Posterior vena cava (tissue), 2 donors: Measurements from ENCODE around the gene H3-3A. TPM values are rescaled to one million over a fixed set of nuclear protein-coding genes. Genes with fewer than 3 reads are reported as not detected.

Source experiments
- DNase-seq: peaks from one replicate; pipeline ENCODE4 v3.0.0-alpha.2; 2020; ENCODE audit warnings: low spot score
- intact Hi-C, 2 donors: fragments of 100-400 bp; cut with DNase I; formaldehyde crosslinking; loops; one replicate each; pipeline versions ENCODE4 v1.14.1 to v1.14.2; 2022 to 2023
- total RNA-seq, 2 donors: library from RNA; stranded (reverse); fragmentation: NEBNext Ultra II Directional; extraction: Animal tissue kit (Norgen Biotek cat#: 25700); gene quantifications; one replicate each; pipeline ENCODE4 v1.2.1, GENCODE V29; 2021
- donor health status: DM: yes; HTN: yes; CAD: no.
- donor health status: DM: yes; HTN: yes; CAD: no.

H3-3A gene
- total RNA-seq, 2 donors from 2014 or later = 303 to 370 TPM

GRCh38 chr1:226104671-226105121 is 42.2 kb downstream of the H3-3A start:
- intact Hi-C loops = no loop called here
- DNase-seq = no peak

GRCh38 chr1:226107471-226108460 is 45.2 kb downstream of the H3-3A start:
- intact Hi-C loops = no loop called here
- DNase-seq = no peak

- DNase-seq = peak; percentile 83
- intact Hi-C loops = no loop called here
Measured at GRCh38 chr1:226108935-226109828, 46.7 kb downstream of the H3-3A start.

GRCh38 chr1:226109829-226110248 is 47.3 kb downstream of the H3-3A start:
- intact Hi-C loops = no loop called here
- DNase-seq = peak; percentile 96

GRCh38 chr1:226110249-226111097 is 48.0 kb downstream of the H3-3A start:
- DNase-seq = peak; percentile 90
- intact Hi-C loops = no loop called here

- intact Hi-C loops = no loop called here
- DNase-seq = peak; percentile 81
Measured at GRCh38 chr1:226111098-226111882, 48.8 kb downstream of the H3-3A start.

GRCh38 chr1:226111883-226112261 is 49.4 kb downstream of the H3-3A start:
- intact Hi-C loops = no loop called here
- no peak for DNase-seq

GRCh38 chr1:226112626-226113025 is 50.1 kb downstream of the H3-3A start:
- no peak for DNase-seq
- intact Hi-C loops = no loop called here

GRCh38 chr1:226116673-226117072 is 54.2 kb downstream of the H3-3A start:
- DNase-seq = no peak
- intact Hi-C loops = no loop called here

GRCh38 chr1:226117330-226117729 is 54.8 kb downstream of the H3-3A start:
- intact Hi-C loops = no loop called here
- no peak for DNase-seq

GRCh38 chr1:226118357-226118756 is 55.8 kb downstream of the H3-3A start:
- intact Hi-C loops = no loop called here
- no peak for DNase-seq

- intact Hi-C loops = no loop called here
- no peak for DNase-seq
Measured at GRCh38 chr1:226119169-226119568, 56.7 kb downstream of the H3-3A start.

- intact Hi-C loops = loop anchor here (2.0 to 5.0 kb wide), 2 partner anchors 54 to 77 kb away; no protein-coding TSS in a partner anchor
- DNase-seq = peak; percentile 50
Measured at GRCh38 chr1:226120398-226120797, 57.9 kb downstream of the H3-3A start.

GRCh38 chr1:226121049-226121586 is 58.6 kb downstream of the H3-3A start:
- DNase-seq = peak; percentile 80
- intact Hi-C loops = loop anchor here (2.0 to 5.0 kb wide), 2 partner anchors 54 to 76 kb away; no protein-coding TSS in a partner anchor
